Measurements from ENCODE around the gene TTC39C. TPM values are rescaled to one million over a fixed set of nuclear protein-coding genes. Genes with fewer than 3 reads are reported as not detected.

TTC39C gene
- total and polyA plus RNA-seq, 7 donors, result 0.48 to 2.4 (median 1.2) TPM

GRCh38 chr18:24019641-24020331 lies 5.2 kb downstream of the TTC39C start:
- Histone ChIP-seq H3K27ac (no peak overlapping the region), H3K9me3 (no peaks in the 10 kb centered on the region), H3K4me3 (no peak overlapping the region), H3K36me3 (ENCODE audit: insufficient read depth in 1 of 2, low read depth in 1 of 2) (no peaks in the 10 kb centered on the region), H3K4me1 (peaks cover 5% of the 10 kb centered on the region), H3K27me3 (ENCODE audit: insufficient read depth in 3 of 3, low read length in 2 of 3) (peaks cover 8 to 45% (median 11%) of the 10 kb centered on the region in 3 donors)
- ATAC-seq (no peak), DNase-seq (no peak)
- TF ChIP-seq, protein P1, sequence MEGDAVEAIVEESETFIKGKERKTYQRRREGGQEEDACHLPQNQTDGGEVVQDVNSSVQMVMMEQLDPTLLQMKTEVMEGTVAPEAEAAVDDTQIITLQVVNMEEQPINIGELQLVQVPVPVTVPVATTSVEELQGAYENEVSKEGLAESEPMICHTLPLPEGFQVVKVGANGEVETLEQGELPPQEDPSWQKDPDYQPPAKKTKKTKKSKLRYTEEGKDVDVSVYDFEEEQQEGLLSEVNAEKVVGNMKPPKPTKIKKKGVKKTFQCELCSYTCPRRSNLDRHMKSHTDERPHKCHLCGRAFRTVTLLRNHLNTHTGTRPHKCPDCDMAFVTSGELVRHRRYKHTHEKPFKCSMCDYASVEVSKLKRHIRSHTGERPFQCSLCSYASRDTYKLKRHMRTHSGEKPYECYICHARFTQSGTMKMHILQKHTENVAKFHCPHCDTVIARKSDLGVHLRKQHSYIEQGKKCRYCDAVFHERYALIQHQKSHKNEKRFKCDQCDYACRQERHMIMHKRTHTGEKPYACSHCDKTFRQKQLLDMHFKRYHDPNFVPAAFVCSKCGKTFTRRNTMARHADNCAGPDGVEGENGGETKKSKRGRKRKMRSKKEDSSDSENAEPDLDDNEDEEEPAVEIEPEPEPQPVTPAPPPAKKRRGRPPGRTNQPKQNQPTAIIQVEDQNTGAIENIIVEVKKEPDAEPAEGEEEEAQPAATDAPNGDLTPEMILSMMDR (IDR thresholded peaks at IDR 0.05), result no peak
- intact Hi-C loops (cut with DNase I), result no loop called here
- 83 to 93% (median 88%) methylated on average over 5 of the region's 5 CpGs for WGBS, 3 donors

GRCh38 chr18:24021505-24021904 lies 7.0 kb downstream of the TTC39C start:
- ATAC-seq (no peak), DNase-seq (no peak)
- Histone ChIP-seq H3K9me3 (no peaks in the 10 kb centered on the region), H3K4me3 (no peak overlapping the region), H3K27ac (no peak overlapping the region), H3K27me3 (ENCODE audit: insufficient read depth in 3 of 3, low read length in 2 of 3) (peaks cover 6 to 28% (median 8%) of the 10 kb centered on the region in 3 donors), H3K4me1 (no peaks in the 10 kb centered on the region), H3K36me3 (ENCODE audit: insufficient read depth in 1 of 2, low read depth in 1 of 2) (no peaks in the 10 kb centered on the region)
- intact Hi-C loops (cut with DNase I), result no loop called here
- WGBS, 3 donors, result 88 to 95% (median 89%) methylated on average over 3 of the region's 3 CpGs
- TF ChIP-seq, protein P1 (IDR thresholded peaks at IDR 0.05), result no peak

- Histone ChIP-seq H3K9me3 (no peaks in the 10 kb centered on the region), H3K27ac (no peak overlapping the region), H3K27me3 (ENCODE audit: insufficient read depth in 3 of 3, low read length in 2 of 3) (peaks cover 1 to 21% (median 4%) of the 10 kb centered on the region in 3 donors), H3K4me1 (no peaks in the 10 kb centered on the region), H3K36me3 (ENCODE audit: insufficient read depth in 1 of 2, low read depth in 1 of 2) (no peaks in the 10 kb centered on the region), H3K4me3 (no peak overlapping the region)
- 78 to 79% (median 79%) methylated on average over 4 of the region's 4 CpGs for WGBS, 3 donors
- DNase-seq, result no peak
- ATAC-seq, result no peak
- intact Hi-C loops (cut with DNase I), result no loop called here
- TF ChIP-seq, protein P1 (IDR thresholded peaks at IDR 0.05), result no peak
These were observed 7.6 kb downstream of the TTC39C start for GRCh38 chr18:24022161-24022560.

- H3K36me3 ChIP-seq (ENCODE audit: insufficient read depth in 1 of 2, low read depth in 1 of 2), result no peaks in the 10 kb centered on the region
- peaks cover 0 to 10% (median 4%) of the 10 kb centered on the region in 3 donors for H3K27me3 ChIP-seq (ENCODE audit: insufficient read depth in 3 of 3, low read length in 2 of 3)
- no peaks in the 10 kb centered on the region for H3K9me3 ChIP-seq
- ATAC-seq (no peak), DNase-seq (no peak)
- no peak overlapping the region for H3K27ac ChIP-seq
- TF ChIP-seq, protein P1 (IDR thresholded peaks at IDR 0.05), result no peak
- no peaks in the 10 kb centered on the region for H3K4me1 ChIP-seq
- H3K4me3 ChIP-seq, result no peak overlapping the region
- 94 to 96% (median 95%) methylated on average over 6 of the region's 6 CpGs for WGBS, 3 donors
- intact Hi-C loops (cut with DNase I), result no loop called here
These were observed 8.7 kb downstream of the TTC39C start for GRCh38 chr18:24023185-24023814.
